NT2/D1 (cell line): Measurements from ENCODE around the gene COX6A2.
"Not testable (repeated sequence)": the region's sequence is repeated elsewhere in the genome, so short reads cannot be mapped to it uniquely, and the experiment has no call there.

ENCODE experiments used
- DNase-seq: peaks from one replicate; pipeline ENCODE4 v3.0.0-alpha.2; 2011; ENCODE audit warnings: low read depth, low spot score
- H3K27me3 ChIP-seq: 2 replicates; pipeline ENCODE4 v1.6.0; 2011; ENCODE audit warnings: mild to moderate bottlenecking; ENCODE audit not compliant: insufficient read length, insufficient read depth
- H3K36me3 ChIP-seq: 2 replicates; pipeline ENCODE4 v1.6.1; 2011; ENCODE audit warnings: mild to moderate bottlenecking, low read length, mixed read lengths; ENCODE audit not compliant: insufficient read depth, insufficient read length
- H3K4me1 ChIP-seq: 2 replicates; pipeline ENCODE4 v1.5.1; 2011; ENCODE audit not compliant: insufficient read depth, insufficient read length
- H3K4me3 ChIP-seq: 2 replicates; pipeline ENCODE4 v1.5.1; 2011; ENCODE audit warnings: low read depth; ENCODE audit not compliant: insufficient read length
- H3K9ac ChIP-seq: 2 replicates; pipeline ENCODE4 v1.6.0; 2011; ENCODE audit warnings: low read depth; ENCODE audit not compliant: insufficient read length
- H3K9me3 ChIP-seq: 2 replicates; pipeline ENCODE4 v1.5.1; 2011; ENCODE audit warnings: mild to moderate bottlenecking, low read length; ENCODE audit not compliant: insufficient read depth
- SUZ12 ChIP-seq: IDR thresholded peaks from 2 replicates; pipeline ENCODE4 v1.6.1; 2011; ENCODE audit not compliant: insufficient read length, insufficient read depth; ENCODE audit errors: extremely low read depth
- YY1 ChIP-seq: IDR thresholded peaks from 2 replicates; pipeline ENCODE4 v1.6.1; 2011; ENCODE audit not compliant: insufficient read length, insufficient read depth
- ZNF274 ChIP-seq: IDR thresholded peaks from 2 replicates; pipeline ENCODE4 v1.6.1; 2011; ENCODE audit warnings: mild to moderate bottlenecking, low read depth, low read length

Gene COX6A2

GRCh38 chr16:31440516-31441184, 12.5 kb upstream of the COX6A2 start:
- H3K36me3 ChIP-seq, result no peaks in the 10 kb centered on the region
- no peaks in the 10 kb centered on the region for H3K9me3 ChIP-seq
- no peak overlapping the region for H3K4me3 ChIP-seq
- TF ChIP-seq SUZ12, result no peak
- no peak overlapping the region for H3K9ac ChIP-seq
- no peaks in the 10 kb centered on the region for H3K27me3 ChIP-seq
- H3K4me1 ChIP-seq, result peaks cover 8% of the 10 kb centered on the region
- DNase-seq, result no peak

- Histone ChIP-seq H3K36me3 (no peaks in the 10 kb centered on the region), H3K9ac (no peak overlapping the region), H3K27me3 (no peaks in the 10 kb centered on the region), H3K9me3 (no peaks in the 10 kb centered on the region), H3K4me1 (peaks cover 9% of the 10 kb centered on the region), H3K4me3 (no peak overlapping the region)
- TF ChIP-seq ZNF274, result no peak
- TF ChIP-seq YY1, result no peak
- no peak for TF ChIP-seq SUZ12
- DNase-seq, result no peak
These were observed 11.4 kb upstream of the COX6A2 start for GRCh38 chr16:31439519-31439918.

DNA sequence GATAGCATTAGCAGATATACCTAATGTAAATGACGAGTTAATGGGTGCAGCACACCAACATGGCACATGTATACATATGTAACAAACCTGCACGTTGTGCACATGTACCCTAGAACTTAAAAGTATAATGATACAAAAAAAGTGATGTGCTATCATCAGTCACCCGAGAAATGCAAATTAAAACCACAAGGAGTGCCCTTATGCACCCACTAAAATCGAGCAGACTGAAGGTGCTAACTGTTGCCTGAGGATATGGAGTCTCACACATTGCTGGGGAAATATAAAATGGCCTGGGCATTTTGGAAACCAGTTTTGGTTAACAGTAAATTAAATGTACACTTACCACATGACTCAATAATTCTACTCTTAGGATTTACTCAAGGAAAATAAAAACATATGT, 10.9 kb upstream of the COX6A2 start:
- DNase-seq, result not testable (repeated sequence)

DNA sequence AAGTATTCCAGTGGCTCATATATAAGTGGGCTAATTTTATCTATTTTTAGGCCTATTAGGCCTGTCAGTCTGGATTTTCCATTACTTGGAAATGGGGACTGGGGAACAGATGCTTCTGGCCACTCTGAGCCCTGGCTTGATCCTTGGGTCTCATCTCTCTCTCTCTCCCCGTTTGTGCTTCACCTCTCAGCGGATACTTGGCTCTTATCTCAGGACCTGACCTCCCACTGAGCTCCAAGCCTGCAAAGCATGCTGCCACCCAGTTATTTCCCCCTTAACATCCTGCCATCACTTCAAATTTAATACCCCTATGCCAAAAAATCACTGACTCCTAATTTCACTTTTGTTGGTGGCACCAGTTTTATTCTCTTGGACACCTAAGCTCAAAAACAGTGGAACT, 10.3 kb upstream of the COX6A2 start:
- H3K4me3 ChIP-seq, result no peak overlapping the region
- peaks cover 9% of the 10 kb centered on the region for H3K4me1 ChIP-seq
- DNase-seq, result no peak
- no peaks in the 10 kb centered on the region for H3K9me3 ChIP-seq
- TF ChIP-seq YY1 (no peak), SUZ12 (no peak), ZNF274 (no peak)
- no peak overlapping the region for H3K9ac ChIP-seq
- no peaks in the 10 kb centered on the region for H3K36me3 ChIP-seq
- H3K27me3 ChIP-seq, result no peaks in the 10 kb centered on the region

More for the DNA sequence above, 10.9 kb upstream of the COX6A2 start:
- not testable (repeated sequence) for H3K36me3 ChIP-seq, H3K9me3 ChIP-seq, H3K4me1 ChIP-seq, H3K4me3 ChIP-seq, H3K9ac ChIP-seq, H3K27me3 ChIP-seq

DNA sequence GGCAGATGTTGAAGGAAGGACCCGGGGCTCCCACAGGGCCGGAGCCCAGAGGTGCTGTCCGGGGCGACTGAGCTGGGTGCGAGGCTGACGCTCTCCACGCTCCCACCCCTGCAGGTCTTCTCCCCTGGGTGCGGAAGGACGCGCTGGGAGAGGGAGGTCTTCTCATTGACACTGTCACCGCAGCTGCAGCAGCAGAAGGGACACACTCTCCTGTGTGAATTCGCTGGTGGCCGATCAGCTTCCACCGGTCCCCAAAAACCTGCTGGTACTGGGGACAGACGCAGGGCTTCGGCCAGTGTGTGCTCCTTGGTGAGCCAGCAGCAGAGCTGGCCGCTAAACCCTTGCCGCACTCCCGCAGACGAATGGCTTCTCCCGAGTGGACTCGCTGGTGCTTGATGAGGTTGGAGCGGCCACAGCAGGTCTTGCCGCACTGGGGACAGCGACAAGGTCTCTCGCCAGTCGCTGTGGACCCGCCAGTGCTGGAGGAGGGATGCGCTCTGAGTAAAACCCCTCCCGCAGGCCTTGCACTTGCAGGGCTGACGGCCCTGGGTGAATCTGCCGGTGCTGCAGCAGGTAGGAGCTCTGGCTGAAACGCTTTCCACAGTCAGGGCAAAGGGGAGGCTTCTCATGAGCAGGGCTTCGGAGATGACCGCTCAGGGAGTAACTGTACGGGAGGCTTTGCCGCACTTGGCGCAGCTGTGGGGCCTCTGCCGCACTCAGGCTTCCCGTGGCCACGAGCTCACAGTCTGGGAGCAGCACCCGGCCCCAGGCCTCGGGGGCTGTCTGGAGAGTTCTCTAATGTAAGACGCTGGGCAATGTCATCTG, 8.3 kb upstream of the COX6A2 start:
- Histone ChIP-seq H3K4me1 (peaks cover 9% of the 10 kb centered on the region), H3K9me3 (no peaks in the 10 kb centered on the region), H3K27me3 (no peaks in the 10 kb centered on the region), H3K9ac (peak overlapping the region; percentile 17), H3K36me3 (no peaks in the 10 kb centered on the region), H3K4me3 (no peak overlapping the region)
- no peak for TF ChIP-seq SUZ12
- no peak for DNase-seq

DNA sequence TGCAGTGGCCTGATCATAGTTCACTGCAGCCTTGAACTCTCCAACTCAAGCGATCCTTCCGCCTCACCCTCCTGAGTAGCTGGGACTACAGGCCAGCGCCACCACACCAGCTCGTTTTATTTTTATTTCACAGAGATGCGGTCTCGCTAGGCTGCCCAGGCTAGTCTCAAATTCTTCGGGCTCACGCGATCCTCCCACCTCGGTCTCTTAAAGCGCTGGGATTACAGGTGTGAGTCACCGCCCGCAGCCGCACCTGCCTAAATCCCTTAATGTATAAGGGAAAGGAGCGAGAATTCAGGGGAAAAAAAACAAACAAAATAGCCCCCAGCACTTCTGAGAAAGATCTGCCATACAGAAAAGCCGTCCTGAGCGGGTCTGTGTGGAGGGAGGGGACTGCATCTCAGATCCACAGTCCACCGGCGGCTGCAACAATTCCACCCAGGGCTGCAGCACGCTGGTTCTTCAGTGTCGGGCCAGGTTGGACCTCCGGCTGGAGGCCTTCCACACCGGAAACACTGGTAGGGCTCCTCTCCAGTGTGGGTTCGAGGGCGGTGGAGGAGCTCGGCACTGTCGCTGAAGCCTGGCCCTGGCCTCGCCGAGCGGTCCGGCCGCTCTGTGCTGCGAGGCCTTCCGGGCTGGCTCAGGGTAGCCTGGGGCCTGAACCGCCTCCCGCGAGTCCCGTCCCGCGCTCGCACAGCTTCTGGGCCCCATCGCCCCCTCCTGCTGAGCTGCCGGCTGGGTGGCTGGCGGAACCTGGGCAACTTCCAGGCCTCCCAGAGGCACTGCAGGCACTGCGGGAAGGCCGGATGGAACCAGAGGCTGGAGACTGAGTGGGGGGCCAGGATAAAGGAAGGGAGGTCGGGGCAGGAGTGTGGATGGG, 7.4 kb upstream of the COX6A2 start:
- Histone ChIP-seq H3K9ac (no peak overlapping the region), H3K9me3 (no peaks in the 10 kb centered on the region), H3K27me3 (no peaks in the 10 kb centered on the region), H3K36me3 (no peaks in the 10 kb centered on the region), H3K4me1 (peaks cover 9% of the 10 kb centered on the region), H3K4me3 (no peak overlapping the region)
- TF ChIP-seq YY1 (no peak), SUZ12 (no peak), ZNF274 (no peak)
- DNase-seq, result no peak

DNA sequence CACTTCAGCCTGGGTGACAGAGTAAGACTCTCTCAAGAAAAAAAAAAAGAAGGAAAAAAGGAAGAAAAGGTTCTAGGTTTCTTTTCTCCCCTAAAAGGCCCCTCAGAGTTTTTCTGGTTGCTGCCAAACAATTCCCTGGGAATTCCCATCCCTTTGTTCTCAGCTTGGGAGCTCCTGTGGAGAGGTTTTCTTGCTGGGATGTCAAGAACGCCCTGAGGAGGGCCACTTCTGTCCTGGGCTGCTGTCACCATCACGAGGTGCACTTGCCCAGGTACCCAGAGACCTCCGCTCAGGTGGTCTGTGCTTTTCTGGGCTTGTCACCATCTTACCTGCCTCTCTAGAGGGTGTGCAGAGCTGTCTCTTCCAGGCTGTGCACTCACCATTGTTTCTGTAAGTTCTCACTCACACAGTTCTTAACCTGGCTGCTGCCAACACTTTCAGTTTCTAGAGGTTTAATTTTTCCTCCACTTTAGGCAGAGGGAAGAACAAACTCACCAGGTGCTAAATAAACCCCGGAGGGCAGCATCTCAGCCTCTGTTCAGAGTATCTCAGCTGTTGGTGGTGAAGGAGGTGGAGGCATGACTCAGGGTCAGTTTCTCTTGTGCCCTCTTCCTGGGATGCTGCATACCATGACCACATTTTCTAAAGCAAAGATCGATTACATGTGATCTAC, 2.4 kb upstream of the COX6A2 start:
- TF ChIP-seq SUZ12 (no peak), YY1 (no peak), ZNF274 (no peak)
- H3K9ac ChIP-seq, result no peak overlapping the region
- DNase-seq, result no peak
- H3K36me3 ChIP-seq, result no peaks in the 10 kb centered on the region
- H3K4me3 ChIP-seq, result no peak overlapping the region
- no peaks in the 10 kb centered on the region for H3K9me3 ChIP-seq
- H3K27me3 ChIP-seq, result no peaks in the 10 kb centered on the region
- no peaks in the 10 kb centered on the region for H3K4me1 ChIP-seq
